GM19099 (cell line): ENCODE results near the gene MTF1.

ENCODE experiments used
- POLR2A ChIP-seq: IDR thresholded peaks from 3 replicates; pipeline ENCODE4 v1.6.1; 2011; ENCODE audit warnings: low read depth; ENCODE audit not compliant: insufficient read length; ENCODE audit errors: extremely low read depth

Gene MTF1

GRCh38 chr1:37859507-37860345 lies at the start of gene MTF1:
Gene MTF1, minus strand, starts transcription at chr1:37859592. Its CDS starts 1,934 bp downstream, at chr1:37857658.
- peak; percentile 80 for TF ChIP-seq POLR2A

GRCh38 chr1:37905727-37906126 lies 46.3 kb upstream of the MTF1 start:
- no peak for TF ChIP-seq POLR2A

GRCh38 chr1:37902983-37903382 lies 43.6 kb upstream of the MTF1 start:
- no peak for TF ChIP-seq POLR2A

- TF ChIP-seq POLR2A, result peak; percentile 6
These were observed 42.5 kb upstream of the MTF1 start for GRCh38 chr1:37901893-37902225.

- TF ChIP-seq POLR2A, result peak; percentile 1
These were observed 42.0 kb upstream of the MTF1 start for GRCh38 chr1:37901191-37901892.

GRCh38 chr1:37893673-37894072 lies 34.3 kb upstream of the MTF1 start:
- no peak for TF ChIP-seq POLR2A

GRCh38 chr1:37892151-37893047 lies 33.0 kb upstream of the MTF1 start:
- no peak for TF ChIP-seq POLR2A

GRCh38 chr1:37890378-37891014 lies 31.1 kb upstream of the MTF1 start:
- no peak for TF ChIP-seq POLR2A

- no peak for TF ChIP-seq POLR2A
These were observed 28.8 kb upstream of the MTF1 start for GRCh38 chr1:37888022-37888700.

GRCh38 chr1:37884145-37884544 lies 24.8 kb upstream of the MTF1 start:
- TF ChIP-seq POLR2A, result no peak

GRCh38 chr1:37883671-37884070 lies 24.3 kb upstream of the MTF1 start:
- no peak for TF ChIP-seq POLR2A

- no peak for TF ChIP-seq POLR2A
These were observed 20.5 kb upstream of the MTF1 start for GRCh38 chr1:37879865-37880264.

GRCh38 chr1:37878071-37878470 lies 18.7 kb upstream of the MTF1 start:
- TF ChIP-seq POLR2A, result no peak

- TF ChIP-seq POLR2A, result no peak
These were observed 16.4 kb upstream of the MTF1 start for GRCh38 chr1:37875833-37876232.

- no peak for TF ChIP-seq POLR2A
These were observed 13.3 kb upstream of the MTF1 start for GRCh38 chr1:37872692-37873091.

- no peak for TF ChIP-seq POLR2A
These were observed 9.1 kb upstream of the MTF1 start for GRCh38 chr1:37868466-37868865.
